ENCODE results near the gene UQCR11.

GRCh38 chr19:1602091-1602707 lies 3.1 kb downstream of the UQCR11 start:
- no peak for TF ChIP-seq POLR2A (IDR thresholded peaks at IDR 0.05)
- TF ChIP-seq CTCF (IDR thresholded peaks at IDR 0.05), result no peak
- no peak for TF ChIP-seq POLR2AphosphoS5 (IDR thresholded peaks at IDR 0.05)
- TF ChIP-seq EP300 (IDR thresholded peaks at IDR 0.05), result no peak

Measured in stomach (tissue), 4 donors.